ENCODE data around the gene NECTIN4. TPM values are rescaled to one million over a fixed set of nuclear protein-coding genes. Genes with fewer than 3 reads are reported as not detected.

NECTIN4 gene
- total and polyA plus RNA-seq, 10 of the 15 experiments (the other 5 are each of a cell fraction or from before 2014, with no cell fraction given) = 2.8 to 8.7 (median 3.7) TPM

DNA sequence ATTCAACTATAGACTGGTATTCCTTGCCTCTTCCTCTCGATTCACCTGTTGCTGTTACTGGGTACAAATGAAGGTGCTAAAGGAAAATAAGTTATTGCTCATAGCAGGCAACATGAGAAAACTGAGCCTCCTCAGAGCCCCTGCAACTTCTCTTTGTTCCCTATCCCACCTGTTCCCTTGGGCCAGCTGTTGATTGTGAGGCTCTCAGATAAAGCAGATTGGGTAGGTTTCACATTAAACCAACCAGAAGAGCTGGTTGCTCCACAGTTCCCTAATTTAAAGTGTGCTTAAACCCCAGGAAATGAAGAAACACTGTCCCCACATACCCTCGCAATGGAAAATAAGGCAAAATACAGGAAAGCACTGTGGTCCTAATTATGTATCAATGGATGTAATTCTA, 38.3 kb upstream of the NECTIN4 start:
- intact Hi-C loops (cut with micrococcal nuclease; ENCODE audit: unreplicated experiment) = no loop called here
- ChIA-PET CTCF (interaction anchor here (0.7 to 2.1 kb wide), 8 partner anchors 10 to 137 kb away, joined by 3 to 12 read pairs (median 4); partner anchors contain the start of genes ARHGAP30 and KLHDC9), POLR2A (interaction anchor here (1.0 kb wide), 3 partner anchors 8 to 27 kb away, joined by 3 to 4 read pairs (median 3); partner anchors contain the start of gene UFC1), SMC1A (ENCODE audit: uncharacterized antibody, unreplicated experiment) (interaction anchor here (0.9 to 1.5 kb wide), 6 partner anchors 10 to 66 kb away, joined by 3 to 8 read pairs (median 3); partner anchors contain the start of genes NIT1 and PFDN2), RAD21 (ENCODE audit: unreplicated experiment) (interaction anchor here (1.2 kb wide), 1 partner anchor 13 kb away, joined by 4 read pairs; no protein-coding TSS in a partner anchor)
- Histone ChIP-seq H3K4me3 (no peak overlapping the region), H3K9ac (ENCODE audit: control insufficient read depth, insufficient read depth, low read length) (no peak overlapping the region), H2AFZ (ENCODE audit: control insufficient read depth, low read depth, low read length) (no peak overlapping the region), H3K4me1 (ENCODE audit: control insufficient read depth, insufficient read depth, low read length) (peaks cover 3% of the 10 kb centered on the region), H3K79me2 (ENCODE audit: control insufficient read depth, insufficient read depth, low read length) (peaks cover 30% of the 10 kb centered on the region), H3K27ac (ENCODE audit: control insufficient read depth, insufficient read depth) (no peak overlapping the region), H4K20me1 (ENCODE audit: control insufficient read depth, insufficient read depth) (no peaks in the 10 kb centered on the region; the same call in 1 of the 2 replicates), H3K27me3 (replicated peaks in 1 of 2; ENCODE audit: control insufficient read depth in 2 of 2, insufficient read depth in 2 of 2, low read length in 1 of 2) (no peaks in the 10 kb centered on the region), H3K4me2 (ENCODE audit: control insufficient read depth, insufficient read depth) (no peak overlapping the region), H3K36me3 (ENCODE audit: control insufficient read depth in 2 of 2, insufficient read depth in 2 of 2, low read length in 1 of 2) (peaks cover 10 to 20% of the 10 kb centered on the region in 2 experiments), H3K9me3 (replicated peaks; ENCODE audit: control insufficient read depth, insufficient read depth, low read length) (no peaks in the 10 kb centered on the region)
- FAIRE-seq (no peak), ATAC-seq (no peak), DNase-seq (ENCODE audit: low read depth, low spot score) (no peak)
- TF ChIP-seq, protein P1, sequence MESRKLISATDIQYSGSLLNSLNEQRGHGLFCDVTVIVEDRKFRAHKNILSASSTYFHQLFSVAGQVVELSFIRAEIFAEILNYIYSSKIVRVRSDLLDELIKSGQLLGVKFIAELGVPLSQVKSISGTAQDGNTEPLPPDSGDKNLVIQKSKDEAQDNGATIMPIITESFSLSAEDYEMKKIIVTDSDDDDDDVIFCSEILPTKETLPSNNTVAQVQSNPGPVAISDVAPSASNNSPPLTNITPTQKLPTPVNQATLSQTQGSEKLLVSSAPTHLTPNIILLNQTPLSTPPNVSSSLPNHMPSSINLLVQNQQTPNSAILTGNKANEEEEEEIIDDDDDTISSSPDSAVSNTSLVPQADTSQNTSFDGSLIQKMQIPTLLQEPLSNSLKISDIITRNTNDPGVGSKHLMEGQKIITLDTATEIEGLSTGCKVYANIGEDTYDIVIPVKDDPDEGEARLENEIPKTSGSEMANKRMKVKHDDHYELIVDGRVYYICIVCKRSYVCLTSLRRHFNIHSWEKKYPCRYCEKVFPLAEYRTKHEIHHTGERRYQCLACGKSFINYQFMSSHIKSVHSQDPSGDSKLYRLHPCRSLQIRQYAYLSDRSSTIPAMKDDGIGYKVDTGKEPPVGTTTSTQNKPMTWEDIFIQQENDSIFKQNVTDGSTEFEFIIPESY (IDR thresholded peaks at IDR 0.05) = no peak
- TF ChIP-seq, protein P2, sequence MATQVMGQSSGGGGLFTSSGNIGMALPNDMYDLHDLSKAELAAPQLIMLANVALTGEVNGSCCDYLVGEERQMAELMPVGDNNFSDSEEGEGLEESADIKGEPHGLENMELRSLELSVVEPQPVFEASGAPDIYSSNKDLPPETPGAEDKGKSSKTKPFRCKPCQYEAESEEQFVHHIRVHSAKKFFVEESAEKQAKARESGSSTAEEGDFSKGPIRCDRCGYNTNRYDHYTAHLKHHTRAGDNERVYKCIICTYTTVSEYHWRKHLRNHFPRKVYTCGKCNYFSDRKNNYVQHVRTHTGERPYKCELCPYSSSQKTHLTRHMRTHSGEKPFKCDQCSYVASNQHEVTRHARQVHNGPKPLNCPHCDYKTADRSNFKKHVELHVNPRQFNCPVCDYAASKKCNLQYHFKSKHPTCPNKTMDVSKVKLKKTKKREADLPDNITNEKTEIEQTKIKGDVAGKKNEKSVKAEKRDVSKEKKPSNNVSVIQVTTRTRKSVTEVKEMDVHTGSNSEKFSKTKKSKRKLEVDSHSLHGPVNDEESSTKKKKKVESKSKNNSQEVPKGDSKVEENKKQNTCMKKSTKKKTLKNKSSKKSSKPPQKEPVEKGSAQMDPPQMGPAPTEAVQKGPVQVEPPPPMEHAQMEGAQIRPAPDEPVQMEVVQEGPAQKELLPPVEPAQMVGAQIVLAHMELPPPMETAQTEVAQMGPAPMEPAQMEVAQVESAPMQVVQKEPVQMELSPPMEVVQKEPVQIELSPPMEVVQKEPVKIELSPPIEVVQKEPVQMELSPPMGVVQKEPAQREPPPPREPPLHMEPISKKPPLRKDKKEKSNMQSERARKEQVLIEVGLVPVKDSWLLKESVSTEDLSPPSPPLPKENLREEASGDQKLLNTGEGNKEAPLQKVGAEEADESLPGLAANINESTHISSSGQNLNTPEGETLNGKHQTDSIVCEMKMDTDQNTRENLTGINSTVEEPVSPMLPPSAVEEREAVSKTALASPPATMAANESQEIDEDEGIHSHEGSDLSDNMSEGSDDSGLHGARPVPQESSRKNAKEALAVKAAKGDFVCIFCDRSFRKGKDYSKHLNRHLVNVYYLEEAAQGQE (IDR thresholded peaks at IDR 0.05; ENCODE audit: low read depth, low read length) = no peak
- TF ChIP-seq SPI1 (IDR thresholded peaks at IDR 0.05; ENCODE audit: borderline replicate concordance, insufficient read depth, low read depth, low read length) (no peak), POLR2A (IDR thresholded peaks at IDR 0.05; ENCODE audit: low read depth, low read length) (no peak), LARP7 (IDR thresholded peaks at IDR 0.05) (no peak), SIX5 (IDR thresholded peaks at IDR 0.05; ENCODE audit: low read depth, low read length, severe bottlenecking) (no peak), EZH2 (IDR thresholded peaks at IDR 0.05; ENCODE audit: borderline replicate concordance, control insufficient read depth, low read depth, low read length) (no peak)
- TF ChIP-seq, protein P3, sequence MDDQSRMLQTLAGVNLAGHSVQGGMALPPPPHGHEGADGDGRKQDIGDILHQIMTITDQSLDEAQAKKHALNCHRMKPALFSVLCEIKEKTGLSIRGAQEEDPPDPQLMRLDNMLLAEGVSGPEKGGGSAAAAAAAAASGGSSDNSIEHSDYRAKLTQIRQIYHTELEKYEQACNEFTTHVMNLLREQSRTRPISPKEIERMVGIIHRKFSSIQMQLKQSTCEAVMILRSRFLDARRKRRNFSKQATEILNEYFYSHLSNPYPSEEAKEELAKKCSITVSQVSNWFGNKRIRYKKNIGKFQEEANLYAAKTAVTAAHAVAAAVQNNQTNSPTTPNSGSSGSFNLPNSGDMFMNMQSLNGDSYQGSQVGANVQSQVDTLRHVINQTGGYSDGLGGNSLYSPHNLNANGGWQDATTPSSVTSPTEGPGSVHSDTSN (IDR thresholded peaks at IDR 0.05; ENCODE audit: insufficient replicate concordance, low read depth, low read length) = no peak
- no TSS peak for BruUV-seq (replicated peaks)
- in situ Hi-C loops (cut with MboI) = no loop called here
- WGBS (ENCODE audit: insufficient coverage, insufficient replicate concordance, low lambda C conversion rate, missing lambda C conversion rate) = 76% methylated on average over 2 of the region's 2 CpGs

Measured in GM12878 (cell line).